ENCODE measurements around the gene ATP2A1.
A peak's percentile ranks its signal among the peaks of the same experiment; 100 is the strongest.

ATP2A1 gene

GRCh38 chr16:28878083-28878926 is at the start of gene ATP2A1:
Gene ATP2A1 (plus strand): TSS chr16:28878488. CDS start chr16:28878672, 184 bp downstream.
- DNase-seq = no peak

- DNase-seq = no peak
These were observed 48.5 kb upstream of the ATP2A1 start for GRCh38 chr16:28829747-28830146.

- DNase-seq = no peak
These were observed 47.8 kb upstream of the ATP2A1 start for GRCh38 chr16:28830531-28830930.

GRCh38 chr16:28834349-28834748 is 43.9 kb upstream of the ATP2A1 start:
- no peak for DNase-seq

- DNase-seq = no peak
These were observed 43.1 kb upstream of the ATP2A1 start for GRCh38 chr16:28834873-28835863.

GRCh38 chr16:28835864-28836760 is 42.2 kb upstream of the ATP2A1 start:
- DNase-seq = no peak

GRCh38 chr16:28836761-28837064 is 41.6 kb upstream of the ATP2A1 start:
- DNase-seq = no peak

GRCh38 chr16:28837672-28838557 is 40.4 kb upstream of the ATP2A1 start:
- DNase-seq = no peak

GRCh38 chr16:28838558-28838918 is 39.8 kb upstream of the ATP2A1 start:
- DNase-seq = no peak

GRCh38 chr16:28839004-28839639 is 39.2 kb upstream of the ATP2A1 start:
- no peak for DNase-seq

GRCh38 chr16:28839899-28840298 is 38.4 kb upstream of the ATP2A1 start:
- DNase-seq = peak in 1 of 2 experiments; percentile 17

GRCh38 chr16:28842696-28843095 is 35.6 kb upstream of the ATP2A1 start:
- DNase-seq = no peak

- DNase-seq = no peak
These were observed 34.5 kb upstream of the ATP2A1 start for GRCh38 chr16:28843766-28844165.

GRCh38 chr16:28844226-28844885 is 33.9 kb upstream of the ATP2A1 start:
- DNase-seq = no peak

GRCh38 chr16:28845293-28845692 is 33.0 kb upstream of the ATP2A1 start:
- DNase-seq = peak; percentile 9 to 18

GRCh38 chr16:28845761-28846079 is 32.6 kb upstream of the ATP2A1 start:
- DNase-seq = no peak

- peak; percentile 92 to 96 for DNase-seq
These were observed 32.0 kb upstream of the ATP2A1 start, which contains the start of gene TUFM for GRCh38 chr16:28846080-28846932. Gene TUFM (minus strand): TSS chr16:28846348. CDS start chr16:28846269, 79 bp downstream.

- no peak for DNase-seq
These were observed 31.4 kb upstream of the ATP2A1 start for GRCh38 chr16:28846933-28847273.

GRCh38 chr16:28858421-28858820 is 19.9 kb upstream of the ATP2A1 start:
- no peak for DNase-seq

- no peak for DNase-seq
These were observed 19.0 kb upstream of the ATP2A1 start for GRCh38 chr16:28859326-28859725.
